Coronary artery (tissue), 2 donors: ENCODE data around the gene NCAM1.

Experiments
- DNase-seq: peaks from one replicate; pipeline ENCODE4 v3.0.0-alpha.2; 2017; ENCODE audit warnings: low spot score
- H3K27ac ChIP-seq, 2 donors: fragments of 200-600 bp; sonication (generic); one replicate each; pipeline ENCODE4 v1.5.1; 2016 to 2019
- H3K4me3 ChIP-seq: fragments of 200-600 bp; sonication (generic); 2 replicates; pipeline ENCODE4 v1.5.1; 2016; ENCODE audit warnings: mild to moderate bottlenecking, moderate library complexity
- CTCF ChIP-seq: fragments of 200-600 bp; sonication (generic); IDR thresholded peaks from one replicate; pipeline ENCODE4 v1.5.1; 2019; ENCODE audit warnings: antibody characterized with exemption

The NCAM1 gene

GRCh38 chr11:113173126-113173525 lies 211.9 kb downstream of the NCAM1 start:
- Histone ChIP-seq H3K4me3 (no peak overlapping the region), H3K27ac (no peak overlapping the region)
- TF ChIP-seq CTCF = no peak
- no peak for DNase-seq

GRCh38 chr11:113174882-113175281 lies 213.7 kb downstream of the NCAM1 start:
- Histone ChIP-seq H3K27ac (no peak overlapping the region), H3K4me3 (no peak overlapping the region)
- TF ChIP-seq CTCF = no peak
- DNase-seq = no peak

- no peak overlapping the region for H3K4me3 ChIP-seq
- DNase-seq = no peak
- H3K27ac ChIP-seq = no peak overlapping the region
- TF ChIP-seq CTCF = no peak
Measured at GRCh38 chr11:113176599-113177360, 215.6 kb downstream of the NCAM1 start.

GRCh38 chr11:113177671-113178070 lies 216.5 kb downstream of the NCAM1 start:
- H3K4me3 ChIP-seq = no peak overlapping the region
- DNase-seq = no peak
- no peak overlapping the region for H3K27ac ChIP-seq
- no peak for TF ChIP-seq CTCF

- no peak for TF ChIP-seq CTCF
- H3K27ac ChIP-seq = no peak overlapping the region
- H3K4me3 ChIP-seq = no peak overlapping the region
- no peak for DNase-seq
Measured at GRCh38 chr11:113178381-113179070, 217.3 kb downstream of the NCAM1 start.

GRCh38 chr11:113179181-113179704 lies 218.0 kb downstream of the NCAM1 start:
- DNase-seq = no peak
- no peak overlapping the region for H3K4me3 ChIP-seq
- H3K27ac ChIP-seq = no peak overlapping the region
- TF ChIP-seq CTCF = no peak
